Measurements from ENCODE around the gene MOBP.
A peak's percentile ranks its signal among the peaks of the same experiment; 100 is the strongest.

MOBP gene

DNA sequence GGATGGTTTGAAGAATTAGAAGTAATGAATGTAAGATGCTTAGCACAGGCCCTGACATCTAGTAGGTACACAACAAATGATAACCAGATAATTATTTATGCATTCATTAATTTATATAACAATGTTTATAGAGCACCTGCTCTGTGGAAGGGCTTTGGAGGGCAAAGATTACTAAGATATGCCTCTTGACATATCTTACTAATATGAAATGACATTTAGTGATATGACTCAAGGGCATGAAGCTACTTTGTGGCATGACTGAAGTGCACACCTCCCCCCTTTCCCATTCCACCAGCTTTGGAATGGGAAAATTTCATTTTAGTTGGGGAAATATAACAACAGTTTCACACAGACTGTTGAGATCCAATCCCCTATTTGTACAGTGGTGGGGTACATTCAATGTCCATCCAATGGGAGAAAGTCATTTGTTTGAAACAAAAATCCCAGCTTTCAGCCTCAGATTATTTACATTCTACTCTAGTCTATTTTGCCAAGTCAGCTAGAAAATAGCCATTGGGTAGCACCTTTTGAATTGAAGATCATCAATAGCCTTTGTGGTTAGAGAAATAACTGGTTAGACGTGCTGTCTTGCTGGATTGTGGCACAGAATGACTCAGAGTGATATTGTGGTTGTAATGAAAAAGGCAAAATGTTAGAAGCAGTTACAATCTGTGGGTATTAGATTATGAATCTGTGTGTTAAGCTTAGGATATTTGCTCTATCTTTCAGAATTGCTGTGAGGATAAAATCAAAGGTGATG is 72.9 kb downstream of the MOBP start:
- TF ChIP-seq, protein P1, sequence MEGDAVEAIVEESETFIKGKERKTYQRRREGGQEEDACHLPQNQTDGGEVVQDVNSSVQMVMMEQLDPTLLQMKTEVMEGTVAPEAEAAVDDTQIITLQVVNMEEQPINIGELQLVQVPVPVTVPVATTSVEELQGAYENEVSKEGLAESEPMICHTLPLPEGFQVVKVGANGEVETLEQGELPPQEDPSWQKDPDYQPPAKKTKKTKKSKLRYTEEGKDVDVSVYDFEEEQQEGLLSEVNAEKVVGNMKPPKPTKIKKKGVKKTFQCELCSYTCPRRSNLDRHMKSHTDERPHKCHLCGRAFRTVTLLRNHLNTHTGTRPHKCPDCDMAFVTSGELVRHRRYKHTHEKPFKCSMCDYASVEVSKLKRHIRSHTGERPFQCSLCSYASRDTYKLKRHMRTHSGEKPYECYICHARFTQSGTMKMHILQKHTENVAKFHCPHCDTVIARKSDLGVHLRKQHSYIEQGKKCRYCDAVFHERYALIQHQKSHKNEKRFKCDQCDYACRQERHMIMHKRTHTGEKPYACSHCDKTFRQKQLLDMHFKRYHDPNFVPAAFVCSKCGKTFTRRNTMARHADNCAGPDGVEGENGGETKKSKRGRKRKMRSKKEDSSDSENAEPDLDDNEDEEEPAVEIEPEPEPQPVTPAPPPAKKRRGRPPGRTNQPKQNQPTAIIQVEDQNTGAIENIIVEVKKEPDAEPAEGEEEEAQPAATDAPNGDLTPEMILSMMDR (IDR thresholded peaks at IDR 0.05) = no peak

GRCh38 chr3:39541442-39541841 is 74.0 kb downstream of the MOBP start:
- TF ChIP-seq, protein P1 (IDR thresholded peaks at IDR 0.05) = no peak

GRCh38 chr3:39541917-39542329 is 74.4 kb downstream of the MOBP start:
- TF ChIP-seq, protein P1 (IDR thresholded peaks at IDR 0.05) = peak; percentile 85

DNA sequence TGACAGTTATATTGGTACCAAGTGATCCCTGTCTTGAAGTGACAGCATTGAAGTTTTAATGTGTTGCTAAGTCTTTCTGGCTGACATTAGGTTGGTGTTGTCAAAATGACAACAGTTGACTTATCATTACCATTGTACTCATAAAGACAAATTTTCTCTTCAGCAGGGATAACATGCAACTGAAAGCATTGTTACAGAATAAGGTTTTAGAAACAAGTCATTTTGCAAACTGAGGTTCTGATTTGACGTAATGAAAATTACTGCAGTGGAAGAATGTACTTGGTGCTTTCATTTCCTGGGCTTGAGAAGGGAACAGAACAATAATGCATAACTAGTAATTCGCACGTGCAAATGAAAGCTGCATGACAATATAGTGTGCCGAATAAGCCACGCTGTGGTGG is 75.1 kb downstream of the MOBP start:
- TF ChIP-seq, protein P1 (IDR thresholded peaks at IDR 0.05) = no peak

DNA sequence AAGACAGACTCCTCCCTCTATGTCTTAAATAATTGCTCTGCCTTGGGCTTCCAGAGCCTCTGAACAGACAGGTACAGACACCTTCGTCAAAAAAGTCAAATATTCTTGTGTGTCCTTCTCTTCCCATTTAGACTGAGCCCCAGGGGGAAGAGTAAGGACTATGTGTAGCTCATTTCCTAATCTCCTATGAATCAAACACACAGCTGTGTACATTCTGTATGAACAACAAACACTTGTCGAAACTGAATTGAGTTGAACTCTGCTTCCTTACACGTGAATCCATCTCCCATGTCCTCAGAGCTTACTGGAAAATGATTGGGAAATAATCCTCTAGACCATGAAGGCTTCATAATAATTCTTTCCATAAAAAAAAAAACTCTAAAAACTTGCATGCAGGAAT is 80.8 kb downstream of the MOBP start:
- TF ChIP-seq, protein P1 (IDR thresholded peaks at IDR 0.05) = no peak

DNA sequence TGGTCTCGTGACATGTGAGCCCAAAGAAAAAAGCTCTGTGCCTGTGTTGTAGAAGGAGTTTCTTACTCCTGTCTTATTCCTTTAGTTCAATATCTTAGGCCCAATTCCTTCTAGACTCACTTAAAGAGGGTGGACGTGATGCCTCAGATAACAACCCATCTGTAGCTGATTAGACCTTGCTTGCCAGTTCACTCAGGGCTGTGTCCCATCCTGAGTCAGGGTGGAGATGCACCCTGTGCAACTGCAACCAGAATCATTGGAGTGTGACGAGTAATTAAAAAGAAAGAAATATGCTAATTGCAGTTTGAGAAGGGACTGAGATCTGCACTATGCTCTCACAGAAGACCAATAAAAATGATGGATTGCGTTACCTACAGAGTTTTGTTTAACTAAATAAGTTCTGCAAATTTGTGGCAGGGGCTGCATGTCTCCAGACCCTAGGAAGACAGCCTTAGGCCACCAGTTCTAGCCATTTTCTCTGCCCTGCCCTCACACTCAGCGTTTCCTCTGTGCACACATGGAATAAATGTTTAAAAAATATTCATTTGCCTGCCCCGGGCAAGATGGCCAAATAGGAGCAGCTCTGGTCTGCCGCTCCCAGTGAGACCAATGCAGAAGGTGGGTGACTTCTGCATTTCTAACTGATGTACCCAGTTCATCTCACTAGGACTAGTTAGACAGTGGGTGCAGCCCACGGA is 83.0 kb downstream of the MOBP start:
- TF ChIP-seq, protein P1 (IDR thresholded peaks at IDR 0.05) = no peak

Data from LNCAP (cell line).